MM.1S (cell line): Measurements from ENCODE around the gene ANKDD1A.

ENCODE experiments used
- DNase-seq: peaks from one replicate; pipeline ENCODE4 v3.0.0-alpha.2; 2015
- H2AFZ ChIP-seq: fragments of 300-600 bp; sonication (generic); 2 replicates; pipeline ENCODE4 v1.6.0; 2016; ENCODE audit warnings: antibody characterized with exemption, low read length
- H3F3A ChIP-seq: fragments of 300-600 bp; sonication (generic); 2 replicates; pipeline ENCODE4 v1.6.1; 2016; ENCODE audit warnings: mild to moderate bottlenecking, antibody characterized with exemption, low read length, moderate library complexity, mixed read lengths; ENCODE audit not compliant: insufficient read depth
- H3K27ac ChIP-seq: fragments of 300-600 bp; sonication (generic); 2 replicates; pipeline ENCODE4 v1.5.1; 2016; ENCODE audit warnings: mild to moderate bottlenecking, low read length
- H3K27me3 ChIP-seq: fragments of 300-600 bp; sonication (generic); replicated peaks from 2 replicates; pipeline ENCODE4 v1.6.0; 2016; ENCODE audit warnings: low read length; ENCODE audit not compliant: insufficient read depth
- H3K36me3 ChIP-seq: fragments of 300-600 bp; sonication (generic); replicated peaks from 2 replicates; pipeline ENCODE4 v1.6.1; 2016; ENCODE audit warnings: mild to moderate bottlenecking, low read length, mixed read lengths; ENCODE audit not compliant: insufficient read depth
- H3K4me1 ChIP-seq: fragments of 300-600 bp; sonication (generic); 2 replicates; pipeline ENCODE4 v1.6.1; 2016; ENCODE audit warnings: low read length, mixed read lengths
- H3K4me2 ChIP-seq: fragments of 300-600 bp; sonication (generic); 2 replicates; pipeline ENCODE4 v1.6.0; 2016; ENCODE audit warnings: low read depth, low read length
- H3K4me3 ChIP-seq: fragments of 300-600 bp; sonication (generic); 2 replicates; pipeline ENCODE4 v1.5.1; 2016; ENCODE audit warnings: low read length, mixed read lengths
- H3K79me2 ChIP-seq: fragments of 300-600 bp; sonication (generic); 2 replicates; pipeline ENCODE4 v1.6.1; 2016; ENCODE audit warnings: mixed run types, low read length, mixed read lengths
- H3K9ac ChIP-seq: fragments of 300-600 bp; sonication (generic); 2 replicates; pipeline ENCODE4 v1.6.1; 2016; ENCODE audit warnings: low read length, mixed read lengths
- H3K9me2 ChIP-seq: fragments of 300-600 bp; sonication (generic); replicated peaks from 2 replicates; pipeline ENCODE4 v1.6.1; 2016; ENCODE audit warnings: mild to moderate bottlenecking, low read length, mixed read lengths; ENCODE audit not compliant: insufficient read depth
- H3K9me3 ChIP-seq: fragments of 300-600 bp; sonication (generic); replicated peaks from 2 replicates; pipeline ENCODE4 v1.6.1; 2016; ENCODE audit warnings: mild to moderate bottlenecking, low read length, mixed read lengths; ENCODE audit not compliant: insufficient read depth
- H4K20me1 ChIP-seq: fragments of 300-600 bp; sonication (generic); 2 replicates; pipeline ENCODE4 v1.6.1; 2016; ENCODE audit warnings: mild to moderate bottlenecking, low read length, moderate library complexity, mixed read lengths; ENCODE audit not compliant: insufficient read depth
- CTCF ChIP-seq: fragments of 300-600 bp; sonication (generic); IDR thresholded peaks from 2 replicates; pipeline ENCODE4 v1.5.1; 2016; ENCODE audit warnings: antibody characterized with exemption, low read length, mixed read lengths
- EZH2 ChIP-seq: fragments of 300-600 bp; sonication (generic); optimal IDR thresholded peaks from 2 replicates; pipeline ENCODE3; 2017; ENCODE audit warnings: low read depth, mild to moderate bottlenecking, antibody characterized with exemption, low read length, mixed read lengths
- EZH2phosphoT487 ChIP-seq: fragments of 300-600 bp; sonication (generic); IDR thresholded peaks from 2 replicates; pipeline ENCODE4 v1.6.1; 2018; ENCODE audit warnings: antibody characterized with exemption, low read length

ANKDD1A gene

GRCh38 chr15:64891561-64891960, 20.1 kb upstream of the ANKDD1A start:
- peak overlapping the region; percentile 100; the same call in 1 of the 2 replicates for H3K9ac ChIP-seq
- H3K27ac ChIP-seq, result peak overlapping the region; percentile 100
- TF ChIP-seq CTCF, result no peak
- TF ChIP-seq EZH2phosphoT487, result no peak
- no peak for TF ChIP-seq EZH2
- no peaks in the 10 kb centered on the region for H3K9me2 ChIP-seq
- H3F3A ChIP-seq, result peaks cover 44% of the 10 kb centered on the region
- H3K9me3 ChIP-seq, result no peaks in the 10 kb centered on the region
- no peaks in the 10 kb centered on the region for H3K79me2 ChIP-seq
- H3K4me1 ChIP-seq, result peaks cover 38% of the 10 kb centered on the region
- DNase-seq, result no peak
- no peak overlapping the region for H3K4me3 ChIP-seq
- no peaks in the 10 kb centered on the region for H3K36me3 ChIP-seq
- H3K4me2 ChIP-seq, result peak overlapping the region; percentile 96
- H4K20me1 ChIP-seq, result no peaks in the 10 kb centered on the region
- peak overlapping the region; percentile 44; the same call in 1 of the 2 replicates for H2AFZ ChIP-seq
- H3K27me3 ChIP-seq, result no peaks in the 10 kb centered on the region

- Histone ChIP-seq H4K20me1 (no peaks in the 10 kb centered on the region), H3K27me3 (no peaks in the 10 kb centered on the region), H3K79me2 (no peaks in the 10 kb centered on the region; the same call in 1 of the 2 replicates), H3K4me3 (peak overlapping the region; percentile 44), H3K4me2 (peak overlapping the region; percentile 96), H3K9me2 (no peaks in the 10 kb centered on the region), H3K4me1 (peaks cover 51% of the 10 kb centered on the region), H3K36me3 (no peaks in the 10 kb centered on the region), H3F3A (peaks cover 46% of the 10 kb centered on the region), H3K9ac (peak overlapping the region; percentile 100), H2AFZ (peak overlapping the region; percentile 18; the same call in 1 of the 2 replicates), H3K27ac (peak overlapping the region; percentile 100), H3K9me3 (no peaks in the 10 kb centered on the region)
- no peak for TF ChIP-seq EZH2
- TF ChIP-seq EZH2phosphoT487, result no peak
- TF ChIP-seq CTCF, result no peak
- no peak for DNase-seq
Measured at GRCh38 chr15:64892847-64893403, 18.8 kb upstream of the ANKDD1A start.

GRCh38 chr15:64893481-64894394, 18.0 kb upstream of the ANKDD1A start:
- H2AFZ ChIP-seq, result 0 out of 2 replicates have a peak overlapping the region, but pooled peaks have one; percentile 20
- peak; percentile 100 for DNase-seq
- peak overlapping the region; percentile 100 for H3K27ac ChIP-seq

More at GRCh38 chr15:64893481-64894394, 18.0 kb upstream of the ANKDD1A start:
- Histone ChIP-seq H3K79me2 (no peaks in the 10 kb centered on the region; the same call in 1 of the 2 replicates), H3K9me3 (no peaks in the 10 kb centered on the region), H3F3A (peaks cover 46% of the 10 kb centered on the region), H4K20me1 (no peaks in the 10 kb centered on the region), H3K4me1 (peaks cover 51% of the 10 kb centered on the region), H3K9ac (peak overlapping the region; percentile 100), H3K27me3 (no peaks in the 10 kb centered on the region), H3K9me2 (no peaks in the 10 kb centered on the region), H3K36me3 (no peaks in the 10 kb centered on the region), H3K4me3 (peak overlapping the region; percentile 72), H3K4me2 (peak overlapping the region; percentile 96)
- TF ChIP-seq EZH2phosphoT487 (no peak), CTCF (no peak), EZH2 (no peak)
